Measurements from ENCODE around the gene KCNK15. TPM values are rescaled to one million over a fixed set of nuclear protein-coding genes. Genes with fewer than 3 reads are reported as not detected.

The KCNK15 gene
- total and polyA plus RNA-seq, 2 donors (not counting 1 experiment from before 2014, with no cell fraction given): 0.17 TPM; not detected in 1

DNA sequence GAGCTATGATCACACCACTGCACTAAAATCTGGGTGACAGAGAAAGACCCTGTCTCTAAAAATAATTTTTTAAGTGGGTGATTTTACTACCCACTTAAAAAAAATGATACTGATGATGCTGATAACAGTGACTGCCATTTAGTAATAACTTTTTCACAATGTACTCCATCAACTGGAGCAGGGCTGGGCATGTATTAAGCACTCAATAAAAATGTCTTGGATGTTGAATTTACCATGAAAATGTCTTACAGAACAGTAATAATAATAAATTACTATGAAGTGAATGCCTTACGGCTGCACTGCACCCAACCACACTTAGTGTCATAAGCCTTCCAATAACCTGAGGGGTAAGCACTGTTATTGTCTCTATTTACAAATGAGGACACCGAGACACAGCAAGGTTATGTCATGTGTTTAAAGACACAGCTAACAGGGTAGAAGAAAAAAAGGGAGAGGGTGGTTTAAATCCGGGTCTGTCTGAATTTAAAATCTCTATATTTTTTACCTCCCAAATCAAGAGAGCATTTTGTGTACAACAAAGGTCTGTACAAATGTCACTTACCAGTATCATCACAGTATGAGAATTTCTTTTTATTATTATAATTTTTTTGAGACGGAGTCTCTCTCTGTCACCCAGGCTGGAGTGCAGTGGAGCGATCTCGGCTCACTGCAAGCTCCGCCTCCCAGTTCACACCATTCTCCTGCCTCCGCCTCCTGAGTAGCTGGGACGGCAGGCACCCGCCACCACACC lies 43.2 kb downstream of the KCNK15 start:
- H3K4me1 Mint-ChIP-seq: no peaks in the 10 kb centered on the region
- H2AFZ ChIP-seq (ENCODE audit: insufficient read depth, low read depth, low read length, poor library complexity, severe bottlenecking): no peak overlapping the region
- no peaks in the 10 kb centered on the region for H3K4me1 ChIP-seq (ENCODE audit: control insufficient read depth in 2 of 2, insufficient read depth in 2 of 2, low read length in 2 of 2)
- H3K4me3 Mint-ChIP-seq: no peak overlapping the region
- H3K9ac ChIP-seq (ENCODE audit: low read length): no peak overlapping the region
- H3K27me3 ChIP-seq (replicated peaks in 1 of 4; ENCODE audit: control extremely low read depth in 1 of 4, control insufficient read depth in 3 of 4, insufficient read depth in 4 of 4, low read length in 3 of 4): peaks cover 0 to 5% (median 0%) of the 10 kb centered on the region in 4 experiments
- H3K27me3 Mint-ChIP-seq: peaks cover 29% of the 10 kb centered on the region
- DNase-seq (no peak), ATAC-seq (ENCODE audit: low read depth) (no peak)
- H3K36me3 ChIP-seq (replicated peaks in 1 of 2; ENCODE audit: control extremely low read depth in 1 of 2, control insufficient read depth in 1 of 2, extremely low read depth in 1 of 2, insufficient read depth in 2 of 2, low read length in 1 of 2): no peaks in the 10 kb centered on the region
- POLR2A ChIA-PET: no interaction called here
- TF ChIP-seq EZH2 (IDR thresholded peaks at IDR 0.05; ENCODE audit: borderline replicate concordance, insufficient read depth, low read depth, low read length, poor library complexity, severe bottlenecking): no peak
- TF ChIP-seq CTCF (IDR thresholded peaks at IDR 0.05): no peak
- whole genome bisulfite sequencing (ENCODE audit: insufficient coverage): 94% methylated on average over 3 of the region's 10 CpGs
- no peaks in the 10 kb centered on the region for H3K9me3 ChIP-seq (ENCODE audit: control extremely low read depth in 1 of 3, control insufficient read depth in 2 of 3, insufficient read depth in 1 of 3, low read length in 2 of 3)
- no peak overlapping the region for H3K4me2 ChIP-seq (replicated peaks; ENCODE audit: low read depth, low read length, poor library complexity, severe bottlenecking)
- intact Hi-C loops (cut with micrococcal nuclease): no loop called here
- H3K79me2 ChIP-seq (ENCODE audit: control insufficient read depth, insufficient read depth, low read length): no peaks in the 10 kb centered on the region
- H3K9me3 Mint-ChIP-seq (ENCODE audit: insufficient read depth): no peaks in the 10 kb centered on the region
- no peak overlapping the region for H3K4me3 ChIP-seq (ENCODE audit: control extremely low read depth in 1 of 5, extremely low read depth in 1 of 5, insufficient read depth in 1 of 5, low read depth in 2 of 5, low read length in 4 of 5)
- no peaks in the 10 kb centered on the region for H4K20me1 ChIP-seq (ENCODE audit: control insufficient read depth, insufficient read depth, low read length, poor library complexity, severe bottlenecking)
- CTCF ChIA-PET: no interaction called here
- no peak overlapping the region for H3K27ac Mint-ChIP-seq
- H3K27ac ChIP-seq (ENCODE audit: low read length in 2 of 2): no peak overlapping the region

GRCh38 chr20:44790638-44791393 lies 45.2 kb downstream of the KCNK15 start:
- 75% methylated on average over 4 of the region's 11 CpGs for WGBS (ENCODE audit: insufficient coverage)

More at GRCh38 chr20:44790638-44791393, 45.2 kb downstream of the KCNK15 start:
- Mint-ChIP-seq H3K4me3 (no peak overlapping the region), H3K27me3 (peaks cover 27% of the 10 kb centered on the region), H3K4me1 (no peaks in the 10 kb centered on the region), H3K27ac (no peak overlapping the region), H3K9me3 (ENCODE audit: insufficient read depth) (no peaks in the 10 kb centered on the region)
- no peak overlapping the region for H3K4me3 ChIP-seq (ENCODE audit: control extremely low read depth in 1 of 5, extremely low read depth in 1 of 5, insufficient read depth in 1 of 5, low read depth in 2 of 5, low read length in 4 of 5)
- no peaks in the 10 kb centered on the region for H3K79me2 ChIP-seq (ENCODE audit: control insufficient read depth, insufficient read depth, low read length)
- TF ChIP-seq CTCF (IDR thresholded peaks at IDR 0.05) (no peak), EZH2 (IDR thresholded peaks at IDR 0.05; ENCODE audit: borderline replicate concordance, insufficient read depth, low read depth, low read length, poor library complexity, severe bottlenecking) (no peak)
- ChIA-PET CTCF (no interaction called here), POLR2A (no interaction called here)
- H3K27ac ChIP-seq (ENCODE audit: low read length in 2 of 2): no peak overlapping the region
- intact Hi-C loops (cut with micrococcal nuclease): no loop called here
- peaks cover 0 to 5% (median 2%) of the 10 kb centered on the region in 4 experiments for H3K27me3 ChIP-seq (replicated peaks in 1 of 4; ENCODE audit: control extremely low read depth in 1 of 4, control insufficient read depth in 3 of 4, insufficient read depth in 4 of 4, low read length in 3 of 4)
- no peaks in the 10 kb centered on the region for H3K36me3 ChIP-seq (replicated peaks in 1 of 2; ENCODE audit: control extremely low read depth in 1 of 2, control insufficient read depth in 1 of 2, extremely low read depth in 1 of 2, insufficient read depth in 2 of 2, low read length in 1 of 2)
- no peaks in the 10 kb centered on the region for H3K4me1 ChIP-seq (ENCODE audit: control insufficient read depth in 2 of 2, insufficient read depth in 2 of 2, low read length in 2 of 2)
- DNase-seq (no peak), ATAC-seq (ENCODE audit: low read depth) (no peak)
- no peaks in the 10 kb centered on the region for H4K20me1 ChIP-seq (ENCODE audit: control insufficient read depth, insufficient read depth, low read length, poor library complexity, severe bottlenecking)
- H3K4me2 ChIP-seq (replicated peaks; ENCODE audit: low read depth, low read length, poor library complexity, severe bottlenecking): no peak overlapping the region
- no peak overlapping the region for H3K9ac ChIP-seq (ENCODE audit: low read length)
- H2AFZ ChIP-seq (ENCODE audit: insufficient read depth, low read depth, low read length, poor library complexity, severe bottlenecking): no peak overlapping the region
- no peaks in the 10 kb centered on the region for H3K9me3 ChIP-seq (ENCODE audit: control extremely low read depth in 1 of 3, control insufficient read depth in 2 of 3, insufficient read depth in 1 of 3, low read length in 2 of 3)
